Body of pancreas (tissue), 4 donors: ENCODE data around the gene PIK3IP1. TPM values are rescaled to one million over a fixed set of nuclear protein-coding genes. Genes with fewer than 3 reads are reported as not detected.

Experiments used
- ATAC-seq: fragments of 150-250 bp; one replicate; pipeline ENCODE4 v1.9.1; 2016
- DNase-seq, 4 donors: peaks; one replicate each; pipeline ENCODE4 v3.0.0-alpha.2; 2019
- H3K27ac ChIP-seq, 4 donors: fragments of 200-600 bp; sonication (generic); 1 replicate in 3 of 4; 2 replicates in 1 of 4; pipeline versions ENCODE4 v1.5.1 to v1.6.1; 2016 to 2019; ENCODE audit warnings: mild to moderate bottlenecking in 1 of 4, mixed read lengths in 1 of 4, moderate library complexity in 1 of 4
- H3K27me3 ChIP-seq, 2 donors: fragments of 200-600 bp; sonication (generic); one replicate each; pipeline ENCODE4 v1.6.0; 2016; ENCODE audit warnings: mild to moderate bottlenecking in 1 of 2
- H3K36me3 ChIP-seq, 2 donors: fragments of 200-600 bp; sonication (generic); replicated peaks in 1 of 2; 2 replicates each; pipeline ENCODE4 v1.5.1; 2016; ENCODE audit warnings: low read depth in 2 of 2; ENCODE audit not compliant: insufficient read depth in 1 of 2
- H3K4me1 ChIP-seq: fragments of 200-600 bp; sonication (generic); one replicate; pipeline ENCODE4 v1.6.0; 2016
- H3K4me3 ChIP-seq, 2 donors: fragments of 200-600 bp; sonication (generic); 1 replicate in 1 of 2; 2 replicates in 1 of 2; pipeline ENCODE4 v1.5.1; 2016 to 2019
- H3K9me3 ChIP-seq, 3 donors: fragments of 200-600 bp; sonication (generic); 1 replicate in 2 of 3; 2 replicates in 1 of 3; pipeline ENCODE4 v1.5.1; 2016
- POLR2A ChIP-seq, 3 donors: fragments of 450-650 bp; IDR thresholded peaks; one replicate each; pipeline ENCODE4 v1.6.1; 2016; ENCODE audit warnings: antibody characterized with exemption in 3 of 3, mild to moderate bottlenecking in 2 of 3
- WGBS, 2 donors: methylation state at CpG; one replicate each; pipeline ENCODE4 v1.1.5; 2017; 5-methylcytosine and 5-hydroxymethylcytosine counted together
- intact Hi-C: fragments of 100-400 bp; cut with DNase I; formaldehyde crosslinking; loops from one replicate; pipeline ENCODE4 v1.15.1; 2023
- total RNA-seq, 2 donors: library from RNA; depleted of rRNA; stranded (reverse); fragments of >200 nt; gene quantifications; one replicate each; pipeline ENCODE4 v1.1.0, GENCODE V29; 2016
- TF ChIP-seq, protein P1 (sequence below), 7 experiments: fragments of 450-650 bp in 4 of 7; fragments of 200-600 bp in 3 of 7; sonication (generic) in 3 of 7; IDR thresholded peaks; one replicate each; pipeline ENCODE4 v1.5.1; 2016 to 2019; ENCODE audit warnings: antibody characterized with exemption in 7 of 7

Gene PIK3IP1
- total RNA-seq, result 10 to 100 TPM in 1 of 2 donors, 1 to 10 TPM in 1; 5.6 to 18.9 TPM

- 15 to 26% methylated on average over 10 to 19 of the region's 19 CpGs for WGBS, 2 donors
- Histone ChIP-seq H3K9me3 (no peaks in the 10 kb centered on the region), H3K4me1 (peaks cover 33% of the 10 kb centered on the region), H3K27me3 (no peaks in the 10 kb centered on the region), H3K4me3 (peak within 1 kb of the TSS; percentile 45 to 74), H3K36me3 (no peaks in the 10 kb centered on the region), H3K27ac (peak within 1 kb of the TSS; percentile 80 to 95 (median 90))
- intact Hi-C loops, result no loop called here
- TF ChIP-seq, protein P1, sequence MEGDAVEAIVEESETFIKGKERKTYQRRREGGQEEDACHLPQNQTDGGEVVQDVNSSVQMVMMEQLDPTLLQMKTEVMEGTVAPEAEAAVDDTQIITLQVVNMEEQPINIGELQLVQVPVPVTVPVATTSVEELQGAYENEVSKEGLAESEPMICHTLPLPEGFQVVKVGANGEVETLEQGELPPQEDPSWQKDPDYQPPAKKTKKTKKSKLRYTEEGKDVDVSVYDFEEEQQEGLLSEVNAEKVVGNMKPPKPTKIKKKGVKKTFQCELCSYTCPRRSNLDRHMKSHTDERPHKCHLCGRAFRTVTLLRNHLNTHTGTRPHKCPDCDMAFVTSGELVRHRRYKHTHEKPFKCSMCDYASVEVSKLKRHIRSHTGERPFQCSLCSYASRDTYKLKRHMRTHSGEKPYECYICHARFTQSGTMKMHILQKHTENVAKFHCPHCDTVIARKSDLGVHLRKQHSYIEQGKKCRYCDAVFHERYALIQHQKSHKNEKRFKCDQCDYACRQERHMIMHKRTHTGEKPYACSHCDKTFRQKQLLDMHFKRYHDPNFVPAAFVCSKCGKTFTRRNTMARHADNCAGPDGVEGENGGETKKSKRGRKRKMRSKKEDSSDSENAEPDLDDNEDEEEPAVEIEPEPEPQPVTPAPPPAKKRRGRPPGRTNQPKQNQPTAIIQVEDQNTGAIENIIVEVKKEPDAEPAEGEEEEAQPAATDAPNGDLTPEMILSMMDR (IDR thresholded peaks at IDR 0.05), result peak; percentile 26 to 72 (median 59)
- peak; percentile 63 to 92 (median 90) for TF ChIP-seq POLR2A (IDR thresholded peaks at IDR 0.05)
- ATAC-seq, result peak; percentile 68
- DNase-seq, result peak; percentile 91 to 96 (median 94)
Observed at GRCh38 chr22:31292236-31292989, at the start of gene PIK3IP1. Gene PIK3IP1, minus strand, starts transcription at chr22:31292488. Its CDS starts 144 bp downstream, at chr22:31292344.

- Histone ChIP-seq H3K9me3 (no peaks in the 10 kb centered on the region), H3K27me3 (no peaks in the 10 kb centered on the region), H3K4me1 (peaks cover 79% of the 10 kb centered on the region), H3K4me3 (no peak overlapping the region), H3K36me3 (no peaks in the 10 kb centered on the region), H3K27ac (peak overlapping the region in 3 of 4 donors; percentile 88 to 93 (median 90))
- no peak for ATAC-seq
- DNase-seq, result no peak
- TF ChIP-seq POLR2A (IDR thresholded peaks at IDR 0.05), result no peak
- TF ChIP-seq, protein P1 (IDR thresholded peaks at IDR 0.05), result no peak
- 56 to 66% methylated on average over 9 to 14 of the region's 14 CpGs for WGBS, 2 donors
- intact Hi-C loops, result no loop called here
Observed at GRCh38 chr22:31341386-31342088, 49.2 kb upstream of the PIK3IP1 start.

- no peak for DNase-seq
- intact Hi-C loops, result no loop called here
- H3K4me1 ChIP-seq, result peaks cover 79% of the 10 kb centered on the region
- no peaks in the 10 kb centered on the region for H3K36me3 ChIP-seq
- peak overlapping the region in 3 of 4 donors; percentile 88 to 93 (median 90) for H3K27ac ChIP-seq
- TF ChIP-seq POLR2A (IDR thresholded peaks at IDR 0.05), result no peak
- TF ChIP-seq, protein P1 (IDR thresholded peaks at IDR 0.05), result no peak
- no peaks in the 10 kb centered on the region for H3K9me3 ChIP-seq
- WGBS, 2 donors, result 0 to 6% methylated on average over 2 of the region's 2 CpGs
- ATAC-seq, result no peak
- no peaks in the 10 kb centered on the region for H3K27me3 ChIP-seq
- H3K4me3 ChIP-seq, result no peak overlapping the region
Observed at GRCh38 chr22:31340765-31341247, 48.5 kb upstream of the PIK3IP1 start.

DNA sequence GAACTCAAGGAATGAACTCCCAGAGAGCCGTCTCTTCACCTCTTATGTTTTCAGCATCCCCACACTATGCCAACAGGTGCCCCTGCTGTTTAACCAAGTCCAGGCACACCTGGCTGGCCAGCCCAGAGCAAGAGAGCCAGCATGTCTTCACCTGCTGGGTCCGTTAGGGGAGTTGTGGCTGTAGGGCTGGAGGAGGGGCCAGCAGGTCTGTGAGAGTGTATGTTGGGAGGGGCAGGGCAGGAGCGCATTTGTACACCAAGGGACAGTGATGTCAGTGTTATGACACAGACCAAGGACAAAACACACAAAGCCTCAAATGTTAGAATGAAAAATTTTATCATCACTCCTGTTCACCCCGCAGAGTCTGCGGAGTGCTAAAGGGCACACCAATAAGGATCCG, 48.1 kb upstream of the PIK3IP1 start:
- no peaks in the 10 kb centered on the region for H3K9me3 ChIP-seq
- WGBS, 2 donors, result 64 to 69% methylated on average over 5 to 6 of the region's 6 CpGs
- no peaks in the 10 kb centered on the region for H3K36me3 ChIP-seq
- H3K27me3 ChIP-seq, result no peaks in the 10 kb centered on the region
- no peak for TF ChIP-seq POLR2A (IDR thresholded peaks at IDR 0.05)
- TF ChIP-seq, protein P1 (IDR thresholded peaks at IDR 0.05), result no peak
- H3K4me3 ChIP-seq, result no peak overlapping the region
- ATAC-seq (no peak), DNase-seq (no peak)
- H3K4me1 ChIP-seq, result peaks cover 79% of the 10 kb centered on the region
- intact Hi-C loops, result no loop called here
- peak overlapping the region; percentile 45 to 93 (median 89) for H3K27ac ChIP-seq
